PFSK-1 (cell line): ENCODE data around the gene TAS2R60.

Experiments
- FOXP2 ChIP-seq: optimal IDR thresholded peaks from 2 replicates; pipeline ENCODE3; 2011; ENCODE audit warnings: borderline replicate concordance, control low read depth, inconsistent platforms; ENCODE audit not compliant: insufficient read depth; ENCODE audit errors: extremely low read length, extremely low read depth
- POLR2AphosphoS5 ChIP-seq: IDR thresholded peaks from 2 replicates; pipeline ENCODE4 v1.6.1; 2012; ENCODE audit warnings: low read depth, mild to moderate bottlenecking, control low read depth, low read length, moderate library complexity
- SIN3A ChIP-seq: IDR thresholded peaks from 2 replicates; pipeline ENCODE4 v1.6.1; 2012; ENCODE audit warnings: mild to moderate bottlenecking, low read length, moderate library complexity, borderline replicate concordance; ENCODE audit not compliant: insufficient read depth
- TAF1 ChIP-seq: IDR thresholded peaks from 2 replicates; pipeline ENCODE4 v1.6.1; 2012; ENCODE audit warnings: low read length, control low read depth, borderline replicate concordance; ENCODE audit not compliant: insufficient read depth
- TF ChIP-seq, protein P1 (sequence below), 2 experiments: IDR thresholded peaks; 2 replicates each; pipeline versions ENCODE4 v1.6.1 to v1.8.0; 2011 to 2012; ENCODE audit warnings: low read depth in 2 of 2, low read length in 2 of 2, control low read depth in 1 of 2, inconsistent platforms in 1 of 2, mild to moderate bottlenecking in 1 of 2, moderate library complexity in 1 of 2; ENCODE audit not compliant: insufficient read depth in 1 of 2

DNA sequence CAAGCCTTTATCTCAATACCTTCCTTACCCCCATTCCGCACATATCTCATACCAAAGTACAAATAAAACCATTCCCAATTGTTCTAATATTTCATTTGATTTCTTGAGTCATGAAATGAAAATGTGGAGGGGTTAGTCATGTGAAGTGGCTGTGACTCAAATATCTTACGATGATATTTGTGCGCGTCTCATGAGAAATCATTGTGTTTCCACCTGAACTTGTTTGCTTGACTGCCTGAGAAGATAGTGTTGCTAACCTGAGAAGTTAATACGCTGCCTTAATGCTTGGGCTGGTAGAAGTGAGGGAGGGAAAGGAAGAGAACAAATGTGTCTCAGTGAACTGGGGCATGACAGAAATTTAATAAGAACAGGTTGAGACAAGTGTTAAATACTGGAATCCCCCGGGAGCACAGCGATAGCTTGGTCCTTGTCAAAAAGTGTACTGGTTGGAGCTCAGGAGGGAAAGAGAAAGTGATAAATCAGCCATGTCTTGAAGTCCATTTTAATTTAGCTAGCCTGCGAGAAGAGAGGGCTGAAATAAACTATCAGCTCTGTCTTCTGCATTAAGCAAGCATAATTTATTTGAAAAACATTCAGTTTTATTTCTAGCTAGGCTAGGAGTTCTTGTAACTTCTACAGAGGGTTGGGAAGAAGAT, 27.4 kb upstream of the TAS2R60 start:
- no peak for TF ChIP-seq TAF1
- no peak for TF ChIP-seq SIN3A
- no peak for TF ChIP-seq POLR2AphosphoS5
- TF ChIP-seq, protein P1, sequence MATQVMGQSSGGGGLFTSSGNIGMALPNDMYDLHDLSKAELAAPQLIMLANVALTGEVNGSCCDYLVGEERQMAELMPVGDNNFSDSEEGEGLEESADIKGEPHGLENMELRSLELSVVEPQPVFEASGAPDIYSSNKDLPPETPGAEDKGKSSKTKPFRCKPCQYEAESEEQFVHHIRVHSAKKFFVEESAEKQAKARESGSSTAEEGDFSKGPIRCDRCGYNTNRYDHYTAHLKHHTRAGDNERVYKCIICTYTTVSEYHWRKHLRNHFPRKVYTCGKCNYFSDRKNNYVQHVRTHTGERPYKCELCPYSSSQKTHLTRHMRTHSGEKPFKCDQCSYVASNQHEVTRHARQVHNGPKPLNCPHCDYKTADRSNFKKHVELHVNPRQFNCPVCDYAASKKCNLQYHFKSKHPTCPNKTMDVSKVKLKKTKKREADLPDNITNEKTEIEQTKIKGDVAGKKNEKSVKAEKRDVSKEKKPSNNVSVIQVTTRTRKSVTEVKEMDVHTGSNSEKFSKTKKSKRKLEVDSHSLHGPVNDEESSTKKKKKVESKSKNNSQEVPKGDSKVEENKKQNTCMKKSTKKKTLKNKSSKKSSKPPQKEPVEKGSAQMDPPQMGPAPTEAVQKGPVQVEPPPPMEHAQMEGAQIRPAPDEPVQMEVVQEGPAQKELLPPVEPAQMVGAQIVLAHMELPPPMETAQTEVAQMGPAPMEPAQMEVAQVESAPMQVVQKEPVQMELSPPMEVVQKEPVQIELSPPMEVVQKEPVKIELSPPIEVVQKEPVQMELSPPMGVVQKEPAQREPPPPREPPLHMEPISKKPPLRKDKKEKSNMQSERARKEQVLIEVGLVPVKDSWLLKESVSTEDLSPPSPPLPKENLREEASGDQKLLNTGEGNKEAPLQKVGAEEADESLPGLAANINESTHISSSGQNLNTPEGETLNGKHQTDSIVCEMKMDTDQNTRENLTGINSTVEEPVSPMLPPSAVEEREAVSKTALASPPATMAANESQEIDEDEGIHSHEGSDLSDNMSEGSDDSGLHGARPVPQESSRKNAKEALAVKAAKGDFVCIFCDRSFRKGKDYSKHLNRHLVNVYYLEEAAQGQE (IDR thresholded peaks at IDR 0.05; ENCODE audit: insufficient read depth in 1 of 2, low read depth in 2 of 2, low read length in 2 of 2), result no peak
- TF ChIP-seq FOXP2, result no peak
